NB4 (cell line): ENCODE measurements around the gene CHST15.

Experiments
- DNase-seq: peaks from one replicate; pipeline ENCODE4 v3.0.0; 2010; ENCODE audit warnings: low read depth
- H3K4me3 ChIP-seq: one replicate; pipeline ENCODE4 v1.5.1; 2011; ENCODE audit warnings: mild to moderate bottlenecking, low read depth, low read length, moderate library complexity
- CTCF ChIP-seq: IDR thresholded peaks from one replicate; pipeline ENCODE4 v1.5.1; 2012; ENCODE audit warnings: low read depth, low read length
- MAX ChIP-seq: IDR thresholded peaks from 2 replicates; pipeline ENCODE4 v1.6.1; 2011; ENCODE audit warnings: low read depth, low read length
- MYC ChIP-seq: IDR thresholded peaks from 2 replicates; pipeline ENCODE4 v1.6.1; 2011; ENCODE audit warnings: low read depth, low read length
- POLR2A ChIP-seq: IDR thresholded peaks from 2 replicates; pipeline ENCODE4 v1.6.1; 2011; ENCODE audit warnings: mild to moderate bottlenecking; ENCODE audit not compliant: insufficient read length; ENCODE audit errors: extremely low read depth

CHST15 gene

DNA sequence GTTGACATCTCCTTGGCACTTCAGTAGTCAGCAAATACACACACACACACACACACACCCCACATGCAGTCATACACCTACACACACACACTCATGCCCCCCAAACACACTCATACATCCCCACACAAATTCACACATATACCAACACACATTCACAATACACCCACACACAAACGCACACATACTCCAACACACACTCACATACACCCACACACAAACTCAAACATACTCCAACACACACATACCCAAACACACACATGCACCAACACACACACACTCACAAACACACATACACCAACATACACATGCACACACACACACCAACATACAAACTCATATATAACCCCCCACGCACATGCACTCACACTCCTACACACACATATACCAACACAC is 31.4 kb upstream of the CHST15 start:
- DNase-seq = no peak
- no peak overlapping the region for H3K4me3 ChIP-seq
- TF ChIP-seq MAX (no peak), POLR2A (no peak), MYC (no peak), CTCF (no peak)

DNA sequence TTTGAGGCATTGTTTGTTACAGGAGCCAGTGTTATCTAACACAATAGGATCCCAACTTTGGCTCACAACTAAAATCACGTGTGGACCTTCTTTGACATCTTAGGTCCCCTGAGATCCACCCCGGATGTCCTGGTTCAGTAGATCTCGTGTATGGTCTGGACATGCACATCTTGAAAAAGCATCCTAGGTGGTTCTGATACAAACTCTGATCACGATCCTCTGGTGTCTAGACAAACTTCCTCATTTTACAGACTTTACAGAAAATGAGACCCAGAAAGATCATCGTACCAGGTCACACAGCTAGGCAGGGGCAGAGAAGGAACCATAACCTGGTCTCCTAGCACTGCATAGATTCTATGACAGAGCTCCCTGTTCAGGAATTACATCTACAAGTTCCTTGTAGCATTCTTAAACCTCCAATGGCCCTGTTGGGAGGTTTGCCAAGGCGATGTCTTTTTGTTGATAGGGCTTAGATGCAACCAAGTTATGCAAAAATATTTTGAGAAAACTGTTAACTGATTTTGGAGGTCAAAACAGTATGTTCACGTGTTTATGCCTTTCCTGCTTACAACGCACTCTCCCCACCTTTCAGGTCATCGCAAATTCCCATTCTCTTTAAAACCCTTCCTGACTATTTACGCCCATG is 30.8 kb upstream of the CHST15 start:
- DNase-seq = no peak
- H3K4me3 ChIP-seq = no peak overlapping the region
- TF ChIP-seq MYC = no peak
- no peak for TF ChIP-seq MAX
- TF ChIP-seq POLR2A = no peak

- no peak for DNase-seq
- TF ChIP-seq MAX (no peak), POLR2A (no peak), CTCF (no peak)
Measured at GRCh38 chr10:124123156-124123555, 29.8 kb upstream of the CHST15 start.

GRCh38 chr10:124122211-124122610 is 28.8 kb upstream of the CHST15 start:
- DNase-seq = no peak
- TF ChIP-seq MAX = no peak
- no peak for TF ChIP-seq CTCF
- no peak for TF ChIP-seq POLR2A
- no peak for TF ChIP-seq MYC
- no peak overlapping the region for H3K4me3 ChIP-seq

More at GRCh38 chr10:124123156-124123555, 29.8 kb upstream of the CHST15 start:
- H3K4me3 ChIP-seq = no peak overlapping the region

DNA sequence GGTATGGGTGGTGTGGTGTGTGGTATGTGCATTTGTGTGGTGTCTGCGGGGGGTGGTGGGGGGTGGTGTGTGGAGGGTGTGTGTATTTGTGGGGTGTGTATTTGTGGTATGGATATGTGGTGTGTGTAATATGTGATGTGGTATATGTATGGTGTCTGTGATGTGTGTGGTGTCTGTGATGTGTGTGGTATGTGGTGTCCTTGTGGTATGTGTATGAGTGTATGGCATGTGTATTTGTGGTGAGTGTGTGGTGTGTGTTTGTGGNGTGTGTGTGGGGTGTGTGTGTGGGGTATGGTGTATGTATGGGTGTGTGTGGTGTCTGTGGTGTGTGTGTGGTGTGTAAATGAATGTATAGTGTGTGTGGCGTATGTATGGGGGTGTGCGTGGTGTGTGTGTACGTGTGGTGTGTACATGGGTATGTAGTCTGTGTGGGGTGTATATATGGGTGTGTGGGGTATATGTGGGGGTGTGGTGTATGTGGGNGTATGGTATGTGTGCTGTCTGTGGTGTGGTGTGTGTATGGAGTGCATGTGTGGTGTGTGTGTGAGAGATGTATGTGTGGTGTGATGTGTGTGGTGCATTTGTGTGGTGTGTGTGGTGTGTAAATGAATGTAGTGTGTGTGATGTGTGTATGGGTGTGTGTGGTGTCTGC is 27.1 kb upstream of the CHST15 start:
- no peak overlapping the region for H3K4me3 ChIP-seq
- TF ChIP-seq MAX (no peak), MYC (no peak), CTCF (no peak), POLR2A (no peak)

DNA sequence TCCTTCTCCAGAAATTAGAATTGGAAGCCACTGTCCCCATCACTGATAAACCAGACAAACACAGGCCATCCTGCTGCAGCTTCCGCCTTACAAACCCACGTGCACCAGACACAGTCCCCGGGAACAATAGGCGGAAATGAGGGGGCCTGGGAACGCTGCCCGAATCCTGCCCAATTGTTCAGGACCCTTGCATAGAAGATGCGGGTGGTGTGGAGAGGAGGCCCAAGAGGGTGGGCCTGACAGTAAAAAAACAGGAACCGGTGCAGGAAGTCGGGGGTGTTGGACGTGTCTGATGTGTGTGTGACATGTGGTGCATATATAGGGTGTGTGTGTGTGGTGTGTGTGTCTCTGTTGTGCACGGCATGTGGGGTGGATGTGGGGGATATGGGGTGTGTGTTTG is 26.5 kb upstream of the CHST15 start:
- peak; percentile 11 for DNase-seq
- H3K4me3 ChIP-seq = no peak overlapping the region
- TF ChIP-seq MYC (no peak), POLR2A (no peak), MAX (peak; percentile 35; the same call in 1 of the 2 replicates)

More for the DNA sequence above, 27.1 kb upstream of the CHST15 start:
- DNase-seq = no peak

DNA sequence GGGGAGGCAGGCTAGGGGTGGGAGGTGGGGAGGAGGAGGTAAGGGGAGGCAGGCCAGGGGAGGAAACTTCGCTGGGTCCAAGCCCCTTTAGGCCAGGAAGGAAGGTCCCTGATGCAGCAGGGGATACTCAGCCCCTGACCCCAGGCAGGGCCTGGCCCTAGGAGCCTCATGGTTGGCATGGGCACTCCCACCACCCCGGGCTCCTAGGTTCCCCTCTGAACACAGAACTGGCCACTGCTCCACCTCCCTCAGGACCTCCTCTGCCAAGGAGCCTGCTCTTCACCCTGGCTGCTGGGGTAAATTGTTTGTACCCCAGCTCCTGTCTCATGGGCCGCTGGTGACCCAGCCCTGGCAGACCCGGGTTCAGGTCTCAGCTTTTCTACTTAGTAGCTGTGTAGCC is 25.8 kb upstream of the CHST15 start:
- H3K4me3 ChIP-seq = no peak overlapping the region
- TF ChIP-seq MYC (no peak), CTCF (no peak), POLR2A (no peak), MAX (no peak)
- no peak for DNase-seq
